Skeletal muscle satellite cell (primary cell): ENCODE data around the gene PCDHB5.
"Not testable (repeated sequence)": the region's sequence is repeated elsewhere in the genome, so short reads cannot be mapped to it uniquely, and the experiment has no call there.

Experiments used
- H3K27me3 ChIP-seq: 2 replicates; pipeline ENCODE4 v1.7.0; 2013; ENCODE audit warnings: low read length; ENCODE audit not compliant: control insufficient read depth, insufficient read depth
- H3K36me3 ChIP-seq: 2 replicates; pipeline ENCODE4 v1.7.0; 2013; ENCODE audit warnings: mild to moderate bottlenecking, control low read depth, low read length; ENCODE audit not compliant: insufficient read depth
- H3K4me1 ChIP-seq: 2 replicates; pipeline ENCODE4 v1.7.0; 2013; ENCODE audit warnings: low read length; ENCODE audit not compliant: control insufficient read depth, insufficient read depth
- H3K4me2 ChIP-seq: 2 replicates; pipeline ENCODE4 v1.7.0; 2013; ENCODE audit warnings: mild to moderate bottlenecking, low read length
- H3K4me3 ChIP-seq: 2 replicates; pipeline ENCODE4 v1.7.0; 2013; ENCODE audit warnings: low read length
- H3K9ac ChIP-seq: 2 replicates; pipeline ENCODE4 v1.7.0; 2013; ENCODE audit warnings: mild to moderate bottlenecking, low read depth, low read length, moderate library complexity
- H3K9me3 ChIP-seq: replicated peaks from 2 replicates; pipeline ENCODE4 v1.7.0; 2013; ENCODE audit warnings: mild to moderate bottlenecking, control low read depth, low read length

Gene PCDHB5

GRCh38 chr5:141155540-141156374 lies 20.8 kb downstream of the PCDHB5 start:
- Histone ChIP-seq H3K9me3 (no peaks in the 10 kb centered on the region), H3K4me3 (no peak overlapping the region), H3K27me3 (no peaks in the 10 kb centered on the region), H3K4me2 (no peak overlapping the region), H3K4me1 (no peaks in the 10 kb centered on the region), H3K9ac (no peak overlapping the region), H3K36me3 (no peaks in the 10 kb centered on the region)

DNA sequence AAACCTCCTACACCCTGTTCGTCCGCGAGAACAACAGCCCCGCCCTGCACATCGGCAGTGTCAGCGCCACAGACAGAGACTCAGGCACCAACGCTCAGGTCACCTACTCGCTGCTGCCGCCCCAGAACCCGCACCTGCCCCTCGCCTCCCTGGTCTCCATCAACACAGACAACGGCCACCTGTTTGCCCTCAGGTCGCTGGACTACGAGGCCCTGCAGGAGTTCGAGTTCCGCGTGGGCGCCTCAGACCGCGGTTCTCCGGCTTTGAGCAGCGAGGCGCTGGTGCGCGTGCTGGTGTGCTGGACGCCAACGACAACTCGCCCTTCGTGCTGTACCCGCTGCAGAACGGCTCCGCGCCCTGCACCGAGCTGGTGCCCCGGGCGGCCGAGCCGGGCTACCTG lies 22.4 kb downstream of the PCDHB5 start:
- H3K36me3 ChIP-seq, H3K27me3 ChIP-seq, H3K4me1 ChIP-seq, H3K9ac ChIP-seq, H3K4me2 ChIP-seq, H3K9me3 ChIP-seq, H3K4me3 ChIP-seq: not testable (repeated sequence)

DNA sequence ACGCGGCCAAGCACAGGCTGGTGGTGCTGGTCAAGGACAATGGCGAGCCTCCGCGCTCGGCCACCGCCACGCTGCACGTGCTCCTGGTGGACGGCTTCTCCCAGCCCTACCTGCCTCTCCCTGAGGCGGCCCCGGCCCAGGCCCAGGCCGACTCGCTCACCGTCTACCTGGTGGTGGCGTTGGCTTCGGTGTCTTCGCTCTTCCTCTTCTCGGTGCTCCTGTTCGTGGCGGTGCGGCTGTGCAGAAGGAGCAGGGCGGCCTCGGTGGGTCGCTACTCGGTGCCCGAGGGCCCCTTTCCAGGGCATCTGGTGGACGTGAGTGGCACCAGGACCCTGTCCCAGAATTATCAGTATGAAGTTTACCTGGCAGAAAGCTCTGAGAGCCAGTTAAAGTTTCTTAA lies 22.9 kb downstream of the PCDHB5 start:
- not testable (repeated sequence) for H3K9ac ChIP-seq, H3K4me3 ChIP-seq, H3K4me1 ChIP-seq, H3K4me2 ChIP-seq, H3K9me3 ChIP-seq, H3K27me3 ChIP-seq, H3K36me3 ChIP-seq

DNA sequence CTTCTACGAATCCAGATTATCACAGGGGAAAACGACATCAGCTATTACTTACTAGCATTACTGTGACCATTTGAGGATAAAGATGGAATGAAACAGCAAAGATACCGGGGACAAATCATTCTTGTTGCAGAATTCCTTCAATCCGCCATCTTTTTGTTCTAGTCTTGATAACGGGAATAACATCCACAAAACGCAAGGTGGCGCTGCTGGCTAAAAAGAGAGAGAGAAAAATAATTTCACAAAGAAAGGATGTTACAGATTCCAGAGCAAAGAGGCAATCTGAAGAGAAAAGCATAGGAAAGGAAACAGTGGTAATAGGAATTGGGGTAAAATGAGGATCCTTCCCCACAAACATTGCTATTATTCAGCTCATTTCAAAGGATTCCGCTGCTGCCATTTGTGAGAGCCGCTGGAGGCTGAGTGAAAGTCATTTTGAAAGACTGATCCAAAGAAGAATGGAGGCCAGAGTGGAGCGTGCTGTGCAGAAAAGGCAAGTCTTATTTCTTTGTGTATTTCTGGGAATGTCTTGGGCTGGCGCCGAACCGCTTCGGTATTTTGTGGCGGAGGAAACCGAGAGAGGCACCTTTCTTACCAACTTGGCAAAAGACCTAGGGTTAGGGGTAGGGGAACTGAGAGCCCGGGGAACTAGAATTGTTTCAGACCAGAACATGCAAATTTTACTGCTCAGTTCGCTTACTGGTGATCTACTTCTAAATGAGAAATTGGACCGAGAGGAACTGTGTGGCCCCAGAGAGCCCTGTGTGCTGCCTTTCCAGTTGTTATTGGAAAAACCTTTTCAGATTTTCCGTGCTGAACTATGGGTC lies 37.6 kb downstream of the PCDHB5 start, which contains the start of gene PCDHB7:
Gene PCDHB7 (plus strand): TSS at position 264 of the 824 bp plus-strand sequence. CDS start 192 bp downstream, at position 456.
- Histone ChIP-seq H3K4me3 (peak within 1 kb of the TSS; percentile 47), H3K4me1 (no peaks in the 10 kb centered on the region), H3K27me3 (no peaks in the 10 kb centered on the region)

GRCh38 chr5:141174291-141175104 lies 39.5 kb downstream of the PCDHB5 start:
- H3K36me3 ChIP-seq, H3K27me3 ChIP-seq, H3K4me1 ChIP-seq, H3K4me2 ChIP-seq, H3K9me3 ChIP-seq, H3K9ac ChIP-seq, H3K4me3 ChIP-seq: not testable (repeated sequence)

More for the DNA sequence above, 37.6 kb downstream of the PCDHB5 start, which contains the start of gene PCDHB7:
- Histone ChIP-seq H3K9ac (no peak within 1 kb of the TSS), H3K4me2 (peak within 1 kb of the TSS; percentile 30), H3K9me3 (no peaks in the 10 kb centered on the region), H3K36me3 (no peaks in the 10 kb centered on the region)

DNA sequence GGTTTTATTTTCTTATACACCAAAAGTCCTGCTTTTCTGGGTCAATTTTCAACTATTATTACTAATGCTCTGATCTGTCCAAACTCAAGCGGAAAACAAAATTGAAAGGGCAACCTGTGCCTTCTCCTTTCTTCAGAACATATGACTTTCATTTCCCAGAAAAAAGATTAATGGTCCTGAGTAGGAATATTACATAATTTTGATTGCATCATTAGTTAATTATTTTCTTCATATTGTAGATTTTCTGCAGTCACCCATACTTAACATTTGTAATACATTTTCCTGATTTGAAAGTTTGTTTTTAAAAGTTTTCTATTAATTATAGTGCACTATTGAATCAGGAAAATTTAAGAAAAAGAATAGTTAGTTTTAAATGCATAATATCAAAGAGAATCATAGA lies 40.9 kb downstream of the PCDHB5 start:
- no peaks in the 10 kb centered on the region for H3K9me3 ChIP-seq
- H3K9ac ChIP-seq, result no peak overlapping the region
- H3K4me1 ChIP-seq, result no peaks in the 10 kb centered on the region
- H3K4me3 ChIP-seq, result no peak overlapping the region
- no peaks in the 10 kb centered on the region for H3K27me3 ChIP-seq
- no peak overlapping the region for H3K4me2 ChIP-seq
- no peaks in the 10 kb centered on the region for H3K36me3 ChIP-seq

DNA sequence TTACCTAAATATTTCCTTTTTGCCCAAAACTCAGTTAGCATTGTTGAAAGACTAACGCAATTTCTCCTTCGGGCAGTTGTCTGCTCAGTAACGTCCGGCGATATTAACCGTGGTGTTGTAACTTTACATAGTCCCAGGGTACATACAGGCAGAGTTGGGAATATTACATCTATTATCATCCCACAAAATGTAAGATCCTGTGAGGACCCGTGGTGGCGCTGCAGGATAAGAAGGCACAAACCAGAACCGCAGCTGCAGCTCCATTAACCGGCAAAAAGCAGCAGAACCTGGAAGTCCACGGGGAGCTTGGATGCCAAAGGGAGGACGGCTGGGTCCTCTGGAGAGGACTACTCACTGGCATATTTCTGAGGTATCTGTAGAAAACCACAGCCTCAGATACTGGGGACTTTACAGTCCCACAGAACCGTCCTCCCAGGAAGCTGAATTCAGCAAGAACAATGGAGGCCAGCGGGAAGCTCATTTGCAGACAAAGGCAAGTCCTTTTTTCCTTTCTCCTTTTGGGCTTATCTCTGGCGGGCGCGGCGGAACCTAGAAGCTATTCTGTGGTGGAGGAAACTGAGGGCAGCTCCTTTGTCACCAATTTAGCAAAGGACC lies 42.7 kb downstream of the PCDHB5 start, which contains the start of gene PCDHB8:
Gene PCDHB8 (plus strand): TSS at position 214 of the 615 bp plus-strand sequence. CDS start 245 bp downstream, at position 459.
- not testable (repeated sequence) for H3K27me3 ChIP-seq, H3K9ac ChIP-seq, H3K4me1 ChIP-seq, H3K4me3 ChIP-seq, H3K9me3 ChIP-seq, H3K36me3 ChIP-seq, H3K4me2 ChIP-seq

DNA sequence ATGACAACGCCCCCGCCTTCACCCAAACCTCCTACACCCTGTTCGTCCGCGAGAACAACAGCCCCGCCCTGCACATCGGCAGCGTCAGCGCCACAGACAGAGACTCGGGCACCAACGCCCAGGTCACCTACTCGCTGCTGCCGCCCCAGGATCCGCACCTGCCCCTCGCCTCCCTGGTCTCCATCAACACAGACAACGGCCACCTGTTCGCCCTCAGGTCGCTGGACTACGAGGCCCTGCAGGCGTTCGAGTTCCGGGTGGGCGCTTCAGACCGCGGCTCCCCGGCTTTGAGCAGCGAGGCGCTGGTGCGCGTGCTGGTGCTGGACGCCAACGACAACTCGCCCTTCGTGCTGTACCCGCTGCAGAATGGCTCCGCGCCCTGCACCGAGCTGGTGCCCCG lies 44.4 kb downstream of the PCDHB5 start:
- not testable (repeated sequence) for H3K4me1 ChIP-seq, H3K36me3 ChIP-seq, H3K9ac ChIP-seq, H3K9me3 ChIP-seq, H3K27me3 ChIP-seq, H3K4me2 ChIP-seq, H3K4me3 ChIP-seq

- not testable (repeated sequence) for H3K4me2 ChIP-seq, H3K36me3 ChIP-seq, H3K4me3 ChIP-seq, H3K9ac ChIP-seq, H3K9me3 ChIP-seq, H3K27me3 ChIP-seq, H3K4me1 ChIP-seq
These were observed 44.9 kb downstream of the PCDHB5 start for GRCh38 chr5:141179876-141180275.

DNA sequence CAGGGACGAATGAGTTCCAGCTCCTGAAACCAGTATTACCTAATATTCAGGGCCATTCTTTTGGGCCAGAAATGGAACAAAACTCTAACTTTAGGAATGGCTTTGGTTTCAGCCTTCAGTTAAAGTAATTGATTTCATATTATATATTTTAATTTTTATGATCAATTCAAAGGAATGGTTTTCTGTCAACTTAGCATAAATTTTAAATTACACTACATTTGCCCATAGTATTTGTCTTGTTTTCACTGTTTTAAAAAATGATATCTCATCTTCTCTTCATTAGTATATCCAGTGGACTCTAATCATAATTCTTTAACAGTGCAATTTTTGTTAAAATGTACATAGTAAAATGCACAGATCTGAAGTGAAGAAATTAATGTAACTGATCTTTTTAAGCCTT lies 45.3 kb downstream of the PCDHB5 start:
- no peaks in the 10 kb centered on the region for H3K9me3 ChIP-seq
- H3K36me3 ChIP-seq, result no peaks in the 10 kb centered on the region
- no peaks in the 10 kb centered on the region for H3K27me3 ChIP-seq

GRCh38 chr5:141182248-141182647 lies 47.2 kb downstream of the PCDHB5 start, which contains the start of gene PCDHB16:
Gene PCDHB16 (plus strand): TSS chr5:141182387. CDS start chr5:141182560, 173 bp downstream.
- H3K36me3 ChIP-seq, result no peaks in the 10 kb centered on the region
- peak within 1 kb of the TSS; percentile 58 for H3K4me2 ChIP-seq
- peak within 1 kb of the TSS; percentile 59 for H3K9ac ChIP-seq
- no peaks in the 10 kb centered on the region for H3K4me1 ChIP-seq
- H3K27me3 ChIP-seq, result no peaks in the 10 kb centered on the region
- no peaks in the 10 kb centered on the region for H3K9me3 ChIP-seq
- peak within 1 kb of the TSS; percentile 64 for H3K4me3 ChIP-seq

More for the DNA sequence above, 45.3 kb downstream of the PCDHB5 start:
- H3K9ac ChIP-seq, result no peak overlapping the region
- no peak overlapping the region for H3K4me2 ChIP-seq
- no peaks in the 10 kb centered on the region for H3K4me1 ChIP-seq
- no peak overlapping the region for H3K4me3 ChIP-seq
